SK-MEL-5 (cell line): ENCODE data around the gene HOXA6. TPM values are rescaled to one million over a fixed set of nuclear protein-coding genes. Genes with fewer than 3 reads are reported as not detected.

ENCODE experiments used
- DNase-seq: peaks from one replicate; pipeline ENCODE4 v3.0.0-alpha.2; 2016; ENCODE audit warnings: low read depth, low spot score
- in situ Hi-C: cut with HindIII; loops from 2 replicates; pipeline ENCODE4 v1.10.0; 2016; ENCODE audit warnings: low sequenced_read_pairs, high pct_unique_total_duplicates, low pct_unique_long_range_greater_than_20kb
- total RNA-seq: library from RNA; depleted of rRNA; stranded (reverse); fragments of >200 nt; shearing (Covaris generic); gene quantifications from 2 replicates; pipeline ENCODE4 v1.2.3, GENCODE V29; 2014

HOXA6 gene
- total RNA-seq, 1 experiment from 2014 or later: 1.9 TPM

DNA sequence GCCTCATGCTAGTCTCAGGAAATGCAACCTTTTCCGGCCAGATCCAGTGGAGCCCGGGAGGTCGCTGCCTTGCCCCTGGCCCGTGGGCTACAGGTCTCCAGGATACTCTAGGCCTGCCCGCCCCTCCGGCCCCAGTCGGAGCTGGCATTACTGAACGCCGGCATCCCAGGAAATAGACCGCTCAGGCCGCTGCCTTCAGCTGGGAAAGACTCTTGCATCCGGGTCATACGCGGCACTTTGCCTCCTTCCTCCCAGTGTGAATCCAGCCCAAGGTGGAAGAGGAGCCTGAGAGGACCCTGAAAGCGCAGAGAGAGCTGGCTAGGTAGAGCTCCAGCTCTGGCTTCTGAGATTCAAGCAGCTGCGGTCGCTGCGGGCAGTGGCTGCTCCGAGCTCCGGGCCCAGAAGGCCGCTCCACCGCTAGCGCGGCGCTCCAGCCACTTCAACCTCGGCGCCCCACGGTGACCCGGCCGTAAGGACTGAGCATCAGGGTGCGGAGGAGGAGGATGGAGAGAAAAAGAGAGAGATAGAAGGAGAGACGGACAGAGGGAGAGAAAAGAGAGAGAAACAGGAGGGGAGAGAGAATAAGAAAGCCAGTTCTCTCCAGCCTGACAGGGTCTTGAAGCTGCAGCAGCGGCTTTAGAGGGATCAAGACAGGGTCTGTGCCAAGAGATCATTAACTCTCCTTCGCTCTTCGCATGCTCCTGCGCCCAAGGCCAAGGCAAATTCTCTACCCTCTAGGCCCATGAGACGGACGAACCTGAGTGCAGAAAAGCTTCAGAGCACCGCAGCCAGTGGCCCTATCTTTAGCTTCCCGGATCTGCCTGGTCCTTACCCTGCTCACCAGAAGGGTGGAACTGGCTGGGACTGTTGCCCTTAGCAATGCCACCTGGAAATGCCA lies 28.3 kb upstream of the HOXA6 start:
- in situ Hi-C loops: no loop called here
- no peak for DNase-seq

DNA sequence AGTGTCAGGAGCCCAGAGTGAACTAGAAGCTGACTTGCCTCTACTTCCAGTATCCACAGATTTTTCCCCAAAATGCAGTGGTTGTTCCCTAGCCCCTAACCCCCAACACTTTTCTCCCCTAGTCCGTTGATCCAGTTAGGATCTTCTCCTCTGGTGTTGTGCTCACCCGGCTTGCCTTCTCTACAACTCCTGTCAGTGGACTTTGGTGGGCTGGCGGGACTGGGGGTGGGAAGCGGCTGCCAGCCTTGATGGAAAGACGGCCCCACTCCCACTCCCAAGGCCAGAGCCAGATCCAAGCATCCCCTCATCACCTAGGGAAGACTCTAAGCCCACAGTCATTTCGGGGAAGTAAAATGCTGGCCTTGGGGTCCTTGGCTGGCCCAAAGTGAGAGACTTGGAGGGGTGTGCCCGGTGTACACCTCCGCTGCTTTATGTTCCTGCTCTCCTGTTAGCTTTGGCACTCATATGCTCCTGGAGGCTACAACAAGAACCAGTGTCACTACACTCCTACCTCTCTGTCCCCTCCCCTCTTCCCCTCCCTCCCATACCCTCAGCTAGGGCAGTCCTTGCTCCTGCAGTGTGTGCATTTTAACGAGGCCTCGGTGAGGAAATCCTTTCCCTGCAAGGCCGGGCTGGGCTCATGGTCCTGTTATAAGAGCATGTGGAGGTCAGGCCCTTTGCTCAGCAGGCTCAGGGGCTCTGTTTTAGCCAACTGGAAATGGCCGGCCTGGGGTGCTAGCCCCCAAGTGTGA lies 27.5 kb upstream of the HOXA6 start:
- in situ Hi-C loops: no loop called here
- no peak for DNase-seq

DNA sequence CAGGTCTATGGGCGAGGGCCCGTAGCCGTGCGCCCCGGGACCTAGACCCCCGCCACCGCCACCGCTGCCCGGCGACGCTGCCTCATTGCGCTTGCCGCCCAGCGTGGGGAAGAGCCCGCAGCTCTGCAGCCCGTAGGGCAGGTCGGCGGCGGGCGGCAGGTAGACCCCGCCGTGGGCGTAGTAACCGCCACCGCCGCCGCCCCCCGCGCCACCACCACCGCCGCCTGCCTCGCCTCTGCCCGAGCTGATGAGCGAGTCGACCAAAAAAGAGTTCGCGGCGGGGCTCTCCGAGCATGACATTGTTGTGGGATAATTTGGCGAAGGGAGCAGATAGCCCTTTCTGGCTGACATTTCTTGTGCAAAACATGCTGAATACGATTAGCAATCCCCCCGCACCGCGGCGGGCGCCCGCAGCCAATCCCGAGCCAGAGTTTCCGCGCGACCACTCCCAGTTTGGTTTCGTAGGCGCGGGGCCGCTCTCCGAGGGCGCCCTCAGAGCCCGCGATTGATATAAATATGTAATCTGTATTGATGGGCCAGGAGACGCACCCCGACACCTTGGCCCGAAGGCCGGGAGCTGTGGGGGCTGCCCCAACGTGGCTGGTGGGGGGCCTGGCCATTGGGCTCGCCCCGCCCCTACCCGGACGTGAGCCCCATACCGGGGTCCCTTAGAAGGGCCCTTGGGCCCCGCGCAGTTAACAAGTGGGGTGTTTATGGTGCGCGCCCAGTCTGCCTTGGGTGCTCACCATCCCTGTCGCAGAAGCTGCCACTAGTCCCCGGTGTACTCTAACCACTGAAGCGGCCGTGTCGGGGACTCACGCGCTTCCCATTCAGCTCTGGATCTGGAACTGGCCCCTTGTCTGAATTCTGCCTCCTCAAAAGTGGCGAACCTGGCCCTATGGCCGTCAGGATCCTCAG lies 26.6 kb upstream of the HOXA6 start, which contains the start of gene HOXA10:
Gene HOXA10, minus strand, starts transcription at position 365 of the 918 bp plus-strand sequence. Its CDS starts 14 bp downstream, at position 351.
- DNase-seq: no peak
- in situ Hi-C loops: no loop called here

DNA sequence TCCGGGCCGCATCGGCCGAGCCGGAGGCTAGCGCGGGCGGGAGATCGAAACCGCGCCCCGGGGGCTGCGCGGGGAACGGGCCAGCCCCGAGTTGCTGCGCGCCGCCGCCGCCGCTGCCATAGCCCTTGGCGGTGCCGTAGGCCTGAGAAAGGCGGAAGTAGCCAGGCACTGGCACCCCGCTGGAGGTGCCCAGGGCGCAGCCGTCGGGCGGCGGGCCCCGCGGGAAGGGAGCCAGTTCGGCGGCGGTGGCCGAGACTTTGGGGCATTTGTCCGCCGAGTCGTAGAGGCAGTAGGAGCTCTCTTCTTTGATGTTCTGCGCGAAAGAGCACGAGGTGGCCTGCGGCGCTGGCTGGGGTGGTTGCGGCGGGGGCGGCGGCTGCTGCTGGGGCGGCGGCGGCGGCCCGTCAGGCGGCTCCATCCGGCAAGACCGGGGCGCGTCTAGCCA lies 26.0 kb upstream of the HOXA6 start:
- in situ Hi-C loops: no loop called here
- no peak for DNase-seq

DNA sequence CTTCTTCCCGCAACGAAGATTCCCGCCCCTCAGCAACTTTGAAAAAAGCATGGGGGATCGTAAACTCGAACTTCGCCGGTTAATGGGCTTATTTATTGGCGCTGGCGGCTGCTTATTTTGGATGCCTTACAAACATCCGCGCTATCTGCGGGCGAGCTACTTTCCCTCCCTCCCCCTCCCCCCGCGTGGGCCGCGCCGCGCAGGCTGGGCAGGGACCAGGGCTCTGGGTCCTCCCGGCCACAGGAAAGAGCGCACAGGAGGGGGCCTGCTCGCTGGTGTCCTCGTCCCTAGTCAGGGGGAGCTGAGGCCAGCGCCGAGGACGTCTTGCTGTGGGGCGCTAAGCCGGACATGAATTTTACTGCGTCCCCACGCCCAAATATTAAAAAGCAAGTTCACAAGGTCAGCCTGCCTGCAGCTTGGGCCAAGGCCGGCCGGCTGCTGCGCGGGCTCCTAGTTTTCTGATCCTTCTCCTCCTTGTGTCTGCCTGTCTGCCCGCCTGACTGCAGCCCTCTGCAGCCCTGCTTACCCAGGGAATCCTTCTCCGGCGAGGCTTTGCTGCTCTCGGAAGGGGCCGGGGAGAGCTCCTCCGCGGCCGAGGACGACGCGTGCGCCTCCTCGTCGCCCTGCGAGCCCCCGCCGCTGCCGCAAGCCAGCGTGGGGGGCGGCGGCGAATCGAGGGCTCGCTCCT lies 25.4 kb upstream of the HOXA6 start:
- in situ Hi-C loops: no loop called here
- no peak for DNase-seq

DNA sequence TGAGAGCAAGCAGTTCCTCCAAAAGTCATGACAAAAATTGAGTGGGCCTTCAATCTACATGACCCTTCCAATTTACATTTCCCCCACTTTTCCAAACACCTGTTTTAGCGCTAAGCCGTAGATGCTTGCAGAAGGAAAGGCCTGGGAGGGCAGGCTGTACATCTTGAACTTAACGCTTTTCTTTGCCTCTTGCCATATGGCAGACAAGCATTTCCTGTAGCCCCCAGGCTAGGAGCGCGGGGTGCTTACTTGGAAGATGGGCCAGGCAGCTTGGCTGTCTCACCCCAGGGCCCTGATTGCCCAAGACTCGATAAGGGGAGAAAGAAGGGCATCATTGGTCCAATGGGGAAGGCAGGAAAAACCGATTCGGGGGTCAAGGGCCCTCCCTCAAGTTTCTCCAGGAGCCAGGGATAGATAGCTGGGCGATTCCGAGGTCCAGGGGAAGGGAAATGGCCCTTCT lies 24.8 kb upstream of the HOXA6 start:
- in situ Hi-C loops: no loop called here

DNA sequence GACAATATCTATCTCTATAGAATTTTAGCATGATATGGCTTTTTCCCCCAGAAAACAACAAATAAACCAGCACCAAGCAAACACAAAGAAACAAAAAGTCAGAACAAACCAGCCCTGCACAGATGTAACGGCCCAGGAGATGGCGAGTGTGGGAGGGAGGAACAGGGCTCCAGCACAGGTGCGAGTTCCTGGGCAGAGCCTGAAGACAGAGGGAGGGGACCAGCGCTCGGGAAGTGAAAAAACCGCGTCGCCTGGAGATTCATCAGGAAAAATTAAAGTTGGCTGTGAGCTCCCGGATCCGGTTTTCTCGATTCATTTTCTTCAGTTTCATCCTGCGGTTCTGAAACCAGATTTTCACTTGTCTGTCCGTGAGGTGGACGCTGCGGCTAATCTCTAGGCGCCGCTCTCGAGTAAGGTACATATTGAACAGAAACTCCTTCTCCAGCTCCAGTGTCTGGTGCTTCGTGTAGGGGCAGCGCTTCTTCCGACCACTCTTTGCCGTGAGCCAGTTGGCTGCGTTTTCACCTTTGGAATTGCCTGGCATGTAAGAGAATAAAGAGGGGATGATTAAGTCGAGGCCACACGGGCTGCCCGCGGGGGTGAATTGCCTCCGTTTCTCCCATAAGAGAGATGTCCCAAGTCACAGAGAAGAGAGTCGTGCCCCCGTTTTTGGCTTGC lies 24.2 kb upstream of the HOXA6 start:
- no peak for DNase-seq

More for the DNA sequence above, 24.8 kb upstream of the HOXA6 start:
- DNase-seq: no peak

DNA sequence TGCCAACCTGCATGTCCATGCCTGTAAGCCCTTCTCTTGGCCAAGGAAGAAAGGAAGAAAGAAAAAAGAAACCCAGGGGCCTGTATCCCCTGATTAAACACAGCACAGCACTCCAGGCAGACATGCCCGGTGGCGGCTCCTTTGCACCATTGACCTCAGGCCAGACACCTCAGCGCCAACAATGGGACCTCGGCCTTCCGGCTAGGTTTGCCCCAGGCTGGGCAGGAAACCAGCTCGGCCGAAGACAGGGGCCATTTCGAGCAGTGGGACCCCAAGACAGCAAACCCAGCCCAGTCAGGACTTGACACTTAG lies 23.7 kb upstream of the HOXA6 start:
- DNase-seq: no peak
- in situ Hi-C loops: no loop called here

More for the DNA sequence above, 24.2 kb upstream of the HOXA6 start:
- in situ Hi-C loops: no loop called here

DNA sequence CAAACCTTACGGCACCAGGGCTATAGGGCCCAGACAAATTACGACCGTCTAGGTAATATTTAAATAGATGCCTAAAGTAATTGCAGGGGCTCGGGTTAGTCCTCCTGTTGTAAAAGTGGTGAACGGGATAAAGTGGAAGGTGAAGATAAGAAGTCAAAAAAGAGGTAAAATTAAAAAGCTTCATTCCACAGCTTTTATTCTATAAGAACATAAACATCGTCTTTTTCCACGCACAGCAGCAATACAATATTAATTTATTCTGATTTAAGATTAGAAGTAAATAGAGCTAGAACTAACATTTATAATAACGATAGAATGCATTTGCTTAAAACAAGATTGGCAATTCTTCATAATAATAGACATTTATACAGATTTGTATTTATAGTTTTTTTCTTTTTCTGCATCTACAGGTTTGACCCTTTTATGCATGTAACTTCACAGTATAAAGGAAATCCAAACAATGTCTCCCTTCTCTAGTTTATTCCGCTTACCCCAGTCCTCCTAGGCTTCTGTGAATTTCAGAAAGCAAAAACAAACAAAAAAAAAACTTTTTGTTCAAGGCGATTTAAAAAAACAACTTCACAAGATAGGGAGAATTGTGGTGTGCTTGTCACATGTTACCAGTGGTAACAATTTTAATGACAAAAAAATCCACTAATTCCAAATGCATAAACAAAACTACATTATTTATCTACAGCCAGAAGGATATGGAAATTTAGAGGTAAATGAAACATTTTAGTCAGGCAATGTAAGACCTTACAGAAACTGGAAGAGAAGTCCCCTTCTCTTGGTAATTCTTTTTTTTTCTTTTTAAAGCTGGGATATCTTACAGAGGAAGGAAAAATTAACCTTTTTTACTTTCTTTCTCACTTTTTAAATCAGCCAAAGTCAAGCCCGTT lies 23.1 kb upstream of the HOXA6 start:
- in situ Hi-C loops: no loop called here
- no peak for DNase-seq

DNA sequence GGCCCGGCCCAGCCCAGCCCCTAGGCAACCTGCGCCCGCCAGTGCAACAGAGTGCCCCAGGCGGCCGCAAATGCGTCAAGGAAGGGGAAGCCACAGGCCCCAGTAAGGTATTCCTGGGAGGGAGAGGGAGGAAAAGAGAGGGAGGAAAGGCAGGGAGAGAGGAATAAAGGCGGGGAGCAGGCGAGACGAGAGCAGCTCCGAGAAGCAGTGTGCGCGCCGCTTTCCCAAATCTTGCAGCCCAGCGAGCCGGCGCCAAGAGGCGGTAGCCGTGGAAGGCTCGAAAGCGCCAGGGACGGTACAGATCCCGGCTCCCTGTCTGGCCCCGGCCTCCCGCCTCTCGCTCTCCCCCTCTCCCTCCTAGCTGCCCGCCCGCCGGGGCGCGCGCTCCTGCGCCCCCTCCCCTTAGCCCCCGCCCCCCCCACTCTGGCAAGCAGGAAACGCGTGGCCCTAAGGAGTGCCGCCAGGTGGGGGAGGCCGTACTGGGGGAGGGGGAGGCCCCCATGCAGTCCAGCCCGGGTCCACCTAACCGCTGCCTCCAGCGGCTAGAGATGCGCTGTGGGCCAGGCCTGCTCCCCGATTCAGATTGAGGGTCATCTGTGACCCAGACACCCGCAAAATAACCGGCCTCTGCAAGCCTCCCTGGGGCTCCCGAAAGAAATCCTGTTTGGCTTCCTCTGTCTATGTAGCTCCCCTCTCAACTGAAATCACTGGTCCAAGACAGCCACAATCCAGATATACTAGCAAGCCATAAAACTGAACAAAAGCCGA lies 22.3 kb upstream of the HOXA6 start:
- in situ Hi-C loops: no loop called here
- no peak for DNase-seq

DNA sequence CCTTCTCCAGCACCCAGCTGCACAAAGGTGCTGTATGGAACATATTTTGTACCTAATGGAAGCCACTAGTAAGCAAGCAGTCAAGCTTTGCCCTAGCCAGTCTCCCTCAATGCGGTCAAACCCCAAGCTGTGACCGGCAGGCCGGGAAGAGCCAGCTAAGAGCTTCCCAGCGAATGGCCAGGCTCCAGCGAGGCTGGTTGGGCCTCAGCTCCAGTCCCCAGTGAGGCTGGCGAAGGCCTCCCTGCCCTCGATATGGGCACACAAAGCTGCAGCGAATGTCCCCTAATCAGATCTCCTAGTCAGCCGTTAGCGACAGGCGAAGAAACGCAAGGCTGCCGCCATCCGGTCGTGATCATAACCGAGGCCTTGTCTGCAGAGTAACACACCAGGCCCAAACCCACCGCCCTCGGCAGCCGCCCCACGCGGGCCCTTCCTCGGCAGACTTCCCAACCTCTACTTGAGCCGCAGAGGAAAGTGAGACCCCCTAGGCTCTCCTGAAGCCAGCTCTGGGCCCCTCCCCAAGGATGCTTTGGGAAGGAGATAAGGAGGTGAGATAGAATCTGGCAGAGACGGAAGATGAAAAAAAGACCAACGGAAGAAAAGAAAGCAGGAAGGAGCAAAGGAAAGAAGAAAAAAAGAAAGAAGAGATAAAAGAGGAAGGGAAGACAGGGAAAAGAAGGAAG lies 20.8 kb upstream of the HOXA6 start:
- in situ Hi-C loops: no loop called here

DNA sequence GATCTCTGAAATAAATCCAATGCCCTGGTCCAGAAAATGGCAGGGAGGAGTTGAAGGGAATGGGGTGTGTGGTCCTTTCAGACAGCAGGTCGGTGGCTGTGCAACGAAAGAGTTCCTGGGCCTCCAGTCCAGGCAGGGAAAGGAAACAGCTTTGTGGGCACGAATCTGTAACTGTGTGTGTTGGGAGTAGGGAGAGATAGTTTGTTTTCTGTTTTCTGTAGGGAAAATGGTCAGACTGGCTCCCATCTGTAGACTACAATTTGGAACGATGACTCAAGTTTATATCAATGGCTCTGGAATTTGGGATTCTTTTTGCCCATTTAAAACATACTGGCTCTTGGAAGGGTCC lies 20.3 kb upstream of the HOXA6 start:
- in situ Hi-C loops: no loop called here
- no peak for DNase-seq

More for the DNA sequence above, 20.8 kb upstream of the HOXA6 start:
- DNase-seq: no peak

DNA sequence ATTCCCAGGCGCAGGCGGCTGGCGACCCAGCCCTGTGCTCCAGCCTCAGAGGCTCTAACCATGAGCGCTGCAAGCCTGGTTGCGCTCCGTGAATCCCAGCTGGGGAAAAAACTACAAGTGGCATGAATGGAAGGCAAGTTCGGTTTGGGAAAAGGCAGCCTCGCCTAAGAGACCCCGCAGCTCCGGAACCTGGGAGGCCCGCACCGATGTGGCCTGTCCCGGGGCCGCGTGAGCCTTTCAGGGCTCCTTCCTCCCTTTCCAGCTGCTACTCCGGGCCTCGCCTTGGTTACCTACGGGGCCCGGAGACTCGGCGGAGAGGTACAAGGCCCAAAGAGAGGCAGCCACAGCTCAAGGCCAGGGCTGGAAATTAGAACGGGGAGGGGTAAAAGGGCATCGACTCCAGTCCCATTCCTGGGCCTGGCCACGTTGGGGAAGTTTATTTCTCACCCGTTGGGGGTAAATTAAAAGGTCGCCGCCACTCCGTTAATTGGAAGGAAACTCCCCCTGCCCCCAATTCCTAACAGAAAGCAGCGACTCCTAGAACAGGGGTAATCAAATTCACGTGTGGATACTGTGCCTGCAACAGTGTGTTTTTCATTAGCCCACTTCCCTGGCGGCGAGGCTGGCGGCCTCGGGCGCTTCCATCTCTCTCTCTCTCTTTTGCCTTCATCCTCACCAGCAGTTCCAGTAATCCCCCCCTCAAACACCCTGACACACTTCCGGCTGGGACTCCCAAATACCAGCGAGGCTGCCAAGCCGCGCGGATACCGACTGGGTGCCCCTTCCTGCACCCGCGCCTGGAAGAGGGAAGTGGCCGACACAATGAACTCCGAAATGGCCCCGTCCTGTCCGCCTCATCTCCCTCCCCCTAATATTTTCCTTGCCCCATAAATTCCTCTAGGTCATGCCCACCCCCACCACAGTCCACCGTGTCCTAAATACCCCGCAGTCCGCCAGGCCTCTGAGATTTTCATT lies 19.2 kb upstream of the HOXA6 start:
- no peak for DNase-seq
- in situ Hi-C loops: no loop called here
